CD4-positive, alpha-beta T cell treated with Interleukin-17A for 1 hour (primary cell): ENCODE measurements around the gene ATP6AP1.
A peak's percentile ranks its signal among the peaks of the same experiment; 100 is the strongest.

Source experiments
- DNase-seq: peaks from one replicate; pipeline ENCODE4 v3.0.0-alpha.2; 2020

The ATP6AP1 gene

GRCh38 chrX:154430916-154431315 is 2.4 kb downstream of the ATP6AP1 start:
- no peak for DNase-seq

DNA sequence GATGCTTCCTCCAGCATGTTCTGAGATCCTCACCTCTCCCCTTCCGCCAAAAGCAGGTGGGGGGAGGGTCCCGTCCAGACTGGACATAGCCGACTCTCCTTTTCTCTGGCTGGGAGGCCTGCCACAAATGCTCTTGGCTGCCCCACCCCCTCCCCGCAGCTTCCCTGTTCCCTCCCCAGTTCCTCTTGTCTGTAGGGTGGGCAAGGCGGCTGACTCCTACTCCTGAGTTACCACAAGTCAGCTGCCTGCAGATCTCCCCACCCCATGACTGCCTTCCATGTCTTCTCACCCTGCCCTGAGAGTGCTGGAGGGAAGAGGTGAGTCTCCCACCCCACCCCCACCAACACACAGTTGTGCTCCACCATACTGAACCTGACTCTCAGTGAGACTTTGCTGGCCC is 2.9 kb downstream of the ATP6AP1 start:
- no peak for DNase-seq

- no peak for DNase-seq
These were observed 3.7 kb downstream of the ATP6AP1 start for GRCh38 chrX:154432210-154432609.

GRCh38 chrX:154433605-154434004 is 5.1 kb downstream of the ATP6AP1 start:
- DNase-seq, result no peak

DNA sequence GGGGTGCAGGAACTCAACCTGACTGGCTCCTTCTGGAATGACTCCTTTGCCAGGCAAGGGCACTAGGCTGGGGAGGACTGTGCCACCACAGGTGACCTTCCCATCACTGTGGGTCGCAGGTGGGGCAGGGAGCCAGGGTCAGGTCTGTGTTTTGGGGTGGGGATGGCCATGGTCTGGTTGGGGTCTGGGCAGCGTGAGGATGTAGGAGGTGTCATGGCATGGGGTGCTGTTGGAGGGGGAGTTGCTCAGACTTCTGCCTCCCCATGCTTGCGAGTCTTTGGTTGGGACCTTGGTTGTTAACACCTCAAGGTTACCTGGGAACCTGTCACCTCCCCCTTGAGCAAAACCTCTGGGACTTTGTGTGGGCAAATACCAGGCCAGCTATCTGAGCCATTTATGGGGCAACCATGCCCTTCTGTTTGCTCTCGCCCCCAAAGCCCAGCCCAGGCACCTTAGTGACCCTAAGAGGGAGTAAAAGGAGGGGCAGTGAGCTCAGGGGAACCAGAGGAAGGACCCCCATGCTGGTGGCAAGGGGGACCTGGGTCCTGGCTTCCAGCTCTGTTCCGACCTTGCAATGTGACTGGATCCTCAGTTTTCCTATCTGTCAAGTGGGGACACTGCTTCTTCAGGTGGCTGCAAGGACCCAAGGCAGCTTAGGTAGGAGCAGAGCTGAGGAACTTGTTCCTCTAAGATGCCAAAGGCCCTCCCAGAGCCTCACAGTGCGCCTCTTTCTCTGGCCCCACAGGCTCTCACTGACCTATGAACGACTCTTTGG is 6.1 kb downstream of the ATP6AP1 start:
- DNase-seq, result no peak

GRCh38 chrX:154435171-154435733 is 6.8 kb downstream of the ATP6AP1 start:
- DNase-seq, result no peak

GRCh38 chrX:154436374-154436982 is 8.0 kb downstream of the ATP6AP1 start:
- DNase-seq, result peak; percentile 73

- peak; percentile 69 for DNase-seq
These were observed 8.7 kb downstream of the ATP6AP1 start, which contains the start of gene GDI1 for GRCh38 chrX:154436983-154437752. TSS of gene GDI1 (plus strand) at chrX:154437154. CDS start at chrX:154437255, 101 bp downstream.

- DNase-seq, result no peak
These were observed 9.8 kb downstream of the ATP6AP1 start for GRCh38 chrX:154437971-154438893.

- no peak for DNase-seq
These were observed 11.4 kb downstream of the ATP6AP1 start for GRCh38 chrX:154439841-154440240.

- DNase-seq, result no peak
These were observed 12.3 kb downstream of the ATP6AP1 start for GRCh38 chrX:154440623-154441357.

- peak; percentile 37 for DNase-seq
These were observed 13.1 kb downstream of the ATP6AP1 start for GRCh38 chrX:154441564-154441963.

DNA sequence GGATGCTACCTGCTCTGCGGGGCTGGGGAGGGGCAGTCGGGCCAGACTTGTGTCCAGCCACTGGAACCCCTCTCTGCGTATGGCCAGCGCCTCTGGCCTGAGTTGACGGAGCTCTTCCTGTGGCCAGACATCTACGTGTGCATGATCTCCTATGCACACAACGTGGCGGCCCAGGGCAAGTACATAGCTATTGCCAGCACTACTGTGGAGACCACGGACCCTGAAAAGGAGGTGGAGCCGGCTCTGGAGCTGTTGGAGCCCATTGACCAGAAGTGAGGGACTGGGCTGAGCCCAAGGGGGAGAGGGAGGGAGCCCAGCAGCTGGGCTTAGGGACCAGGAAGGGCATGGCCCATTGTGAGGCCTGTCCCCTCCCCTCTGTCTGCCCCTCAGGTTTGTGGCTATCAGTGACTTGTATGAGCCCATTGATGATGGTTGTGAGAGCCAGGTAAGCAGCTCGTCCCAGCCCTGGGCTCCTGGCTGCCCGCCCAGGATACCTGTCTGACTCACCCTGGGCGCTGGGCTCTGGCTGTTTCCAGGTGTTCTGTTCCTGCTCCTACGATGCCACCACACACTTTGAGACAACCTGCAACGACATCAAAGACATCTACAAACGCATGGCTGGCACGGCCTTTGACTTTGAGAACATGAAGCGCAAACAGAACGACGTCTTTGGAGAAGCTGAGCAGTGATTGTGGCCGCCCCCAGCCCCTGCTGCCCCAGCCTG is 13.7 kb downstream of the ATP6AP1 start:
- no peak for DNase-seq

DNA sequence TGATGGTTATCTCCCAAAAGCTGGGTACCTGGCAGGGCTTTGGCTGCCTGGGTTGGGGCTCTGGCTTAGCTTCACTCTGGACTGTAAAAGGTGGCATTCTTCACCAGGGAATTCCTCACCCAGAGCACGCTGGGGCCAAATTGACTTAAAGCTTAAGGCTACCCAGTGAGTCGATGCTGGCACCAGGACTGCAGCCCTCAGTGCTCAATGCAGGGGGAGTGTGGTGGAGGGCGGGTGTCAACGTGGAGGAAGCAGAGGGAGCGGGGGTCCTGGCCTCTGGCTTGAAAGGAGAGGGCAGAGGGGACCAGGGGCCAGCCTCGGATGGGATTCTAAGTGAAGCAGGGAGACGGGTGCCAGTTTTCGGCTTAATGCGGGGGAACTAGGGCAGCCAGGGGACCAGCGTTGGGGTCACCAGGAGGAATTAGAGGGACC is 15.0 kb downstream of the ATP6AP1 start:
- no peak for DNase-seq

- DNase-seq, result peak; percentile 72
These were observed 15.7 kb downstream of the ATP6AP1 start, which contains the start of gene FAM50A for GRCh38 chrX:154443992-154444754. TSS of gene FAM50A (plus strand) at chrX:154444141. CDS start at chrX:154444236, 95 bp downstream.

DNA sequence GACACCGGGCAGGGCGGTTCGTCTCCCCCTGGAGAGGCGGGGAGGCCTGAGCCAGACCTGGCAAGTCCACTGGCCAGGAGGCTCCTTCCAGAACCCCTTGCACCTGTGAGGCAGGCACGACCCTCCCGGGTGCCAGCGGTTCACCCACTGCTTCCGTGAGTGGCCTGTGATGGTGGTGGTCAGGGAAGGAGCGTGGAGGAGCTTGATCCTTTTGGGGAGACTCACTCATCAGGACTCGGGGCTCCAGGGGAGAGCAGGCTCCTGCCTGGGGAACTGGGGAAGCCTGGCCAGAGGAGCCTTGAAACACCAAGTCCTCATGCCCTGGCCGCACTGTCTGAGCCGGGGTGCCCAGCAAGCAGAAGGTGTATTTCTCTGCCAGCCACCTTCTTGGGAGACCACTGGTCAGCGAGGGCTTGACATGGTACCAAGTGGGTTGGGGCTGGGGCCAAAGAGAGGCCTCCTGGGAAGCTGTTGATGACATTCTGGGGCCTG is 16.3 kb downstream of the ATP6AP1 start:
- DNase-seq, result no peak

DNA sequence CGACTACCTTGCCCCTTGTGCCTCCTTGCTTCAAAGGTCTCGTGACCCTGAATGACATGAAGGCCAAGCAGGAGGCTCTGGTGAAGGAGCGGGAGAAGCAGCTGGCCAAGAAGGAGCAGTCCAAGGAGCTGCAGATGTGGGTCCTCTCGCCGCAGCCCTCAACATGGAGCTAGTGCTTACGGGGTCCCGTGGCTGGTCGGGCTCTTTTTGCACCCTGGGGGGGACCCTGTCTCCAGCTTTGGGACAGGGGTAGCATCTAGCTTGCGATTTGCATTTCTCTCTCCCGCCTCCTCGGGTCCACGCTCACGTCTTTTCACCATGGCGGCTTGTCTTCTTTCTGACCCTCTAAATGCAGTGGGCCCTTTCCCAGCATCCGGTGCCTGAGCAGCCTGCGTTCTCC is 17.3 kb downstream of the ATP6AP1 start:
- no peak for DNase-seq

GRCh38 chrX:154446430-154446829 is 18.0 kb downstream of the ATP6AP1 start:
- no peak for DNase-seq

DNA sequence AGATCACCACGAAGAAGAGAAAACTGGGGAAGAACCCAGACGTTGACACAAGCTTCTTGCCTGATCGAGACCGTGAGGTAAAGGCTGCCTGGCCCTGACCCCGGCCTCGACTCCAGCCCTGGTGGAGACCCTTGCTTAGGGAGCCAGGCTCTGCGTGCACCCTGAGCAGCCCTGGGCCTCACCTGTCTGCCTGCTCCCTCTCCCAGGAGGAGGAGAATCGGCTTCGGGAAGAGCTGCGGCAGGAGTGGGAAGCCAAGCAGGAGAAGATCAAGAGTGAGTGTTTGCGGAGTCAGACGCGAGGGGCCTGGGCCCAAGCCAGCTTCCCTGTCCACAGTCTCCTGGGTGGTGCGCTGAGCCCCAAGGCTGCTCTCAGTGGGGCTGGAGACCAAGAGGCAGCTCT is 20.0 kb downstream of the ATP6AP1 start:
- DNase-seq, result no peak

DNA sequence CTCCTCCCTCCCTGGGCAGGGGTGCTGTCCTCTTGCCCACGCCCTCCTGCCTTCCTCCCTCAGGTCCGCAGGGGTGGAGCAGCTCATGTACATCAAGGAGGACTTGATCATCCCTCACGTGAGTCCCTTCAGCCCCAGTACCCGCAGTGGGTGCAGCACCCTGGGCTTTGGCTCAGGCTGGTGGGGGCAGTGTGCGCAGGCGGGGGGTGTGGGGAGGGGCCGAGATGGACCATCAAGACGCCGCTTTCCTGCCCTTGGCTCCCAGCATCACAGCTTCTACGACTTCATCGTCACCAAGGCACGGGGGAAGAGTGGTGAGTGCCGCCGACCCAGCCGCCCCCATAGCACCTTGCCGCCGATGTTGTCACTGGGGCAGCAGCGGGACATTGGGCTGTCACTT is 21.1 kb downstream of the ATP6AP1 start:
- no peak for DNase-seq
